ENCODE measurements around the gene IL12RB1. TPM values are rescaled to one million over a fixed set of nuclear protein-coding genes. Genes with fewer than 3 reads are reported as not detected.
"Not testable (repeated sequence)": the region's sequence is repeated elsewhere in the genome, so short reads cannot be mapped to it uniquely, and the experiment has no call there.

Gene IL12RB1
- total RNA-seq, 4 donors from 2014 or later: 0.93 to 1.1 TPM; not detected in 2

GRCh38 chr19:18090545-18091216 lies 3.9 kb upstream of the IL12RB1 start:
- DNase-seq: no peak
- no peaks in the 10 kb centered on the region for H3K9me3 ChIP-seq
- H3K36me3 ChIP-seq: no peaks in the 10 kb centered on the region
- no peaks in the 10 kb centered on the region for H3K27me3 ChIP-seq
- no peak overlapping the region for H3K27ac ChIP-seq
- H3K4me3 ChIP-seq (replicated peaks in 1 of 3): no peak overlapping the region
- TF ChIP-seq POLR2A (IDR thresholded peaks at IDR 0.05): no peak
- no peak for TF ChIP-seq CTCF (IDR thresholded peaks at IDR 0.05)
- intact Hi-C loops (cut with DNase I): no loop called here
- H3K4me1 ChIP-seq: no peaks in the 10 kb centered on the region
- 74% methylated on average over 12 of the region's 12 CpGs for WGBS, 2 donors

- TF ChIP-seq CTCF (IDR thresholded peaks at IDR 0.05): no peak
- H3K27me3 ChIP-seq: no peaks in the 10 kb centered on the region
- 68 to 86% methylated on average over 4 to 5 of the region's 5 CpGs for WGBS, 2 donors
- intact Hi-C loops (cut with DNase I): no loop called here
- H3K4me3 ChIP-seq (replicated peaks in 1 of 3): no peak overlapping the region
- no peaks in the 10 kb centered on the region for H3K4me1 ChIP-seq
- no peaks in the 10 kb centered on the region for H3K36me3 ChIP-seq
- DNase-seq: no peak
- H3K27ac ChIP-seq: no peak overlapping the region
- no peaks in the 10 kb centered on the region for H3K9me3 ChIP-seq
Measured at GRCh38 chr19:18089726-18090125, 3.0 kb upstream of the IL12RB1 start.

GRCh38 chr19:18089096-18089541 lies 2.4 kb upstream of the IL12RB1 start:
- intact Hi-C loops (cut with DNase I); H3K9me3 ChIP-seq; H3K4me3 ChIP-seq (replicated peaks in 1 of 3); H3K36me3 ChIP-seq; H3K27ac ChIP-seq; H3K4me1 ChIP-seq; H3K27me3 ChIP-seq: not testable (repeated sequence)
- 69% methylated on average over 11 of the region's 11 CpGs for WGBS, 2 donors
- peak; percentile 2 to 13 for DNase-seq

GRCh38 chr19:18085702-18086457 lies 854 bp downstream of the IL12RB1 start:
- no peak for DNase-seq
- Histone ChIP-seq H3K9me3 (no peaks in the 10 kb centered on the region), H3K36me3 (no peaks in the 10 kb centered on the region), H3K27me3 (no peaks in the 10 kb centered on the region), H3K4me1 (no peaks in the 10 kb centered on the region), H3K4me3 (replicated peaks in 1 of 3) (no peak overlapping the region), H3K27ac (no peak overlapping the region)
- intact Hi-C loops (cut with DNase I): no loop called here
- TF ChIP-seq CTCF (IDR thresholded peaks at IDR 0.05): no peak
- TF ChIP-seq POLR2A (IDR thresholded peaks at IDR 0.05): no peak
- 79 to 84% methylated on average over 8 of the region's 8 CpGs for WGBS, 2 donors

GRCh38 chr19:18083929-18084684 lies 2.6 kb downstream of the IL12RB1 start:
- no peak overlapping the region for H3K4me3 ChIP-seq (replicated peaks in 1 of 3)
- H3K4me1 ChIP-seq: no peaks in the 10 kb centered on the region
- no peak for DNase-seq
- no peaks in the 10 kb centered on the region for H3K36me3 ChIP-seq
- WGBS, 2 donors: 87 to 91% methylated on average over 8 of the region's 8 CpGs
- TF ChIP-seq CTCF (IDR thresholded peaks at IDR 0.05): no peak
- no peak for TF ChIP-seq POLR2A (IDR thresholded peaks at IDR 0.05)
- no peaks in the 10 kb centered on the region for H3K27me3 ChIP-seq
- H3K9me3 ChIP-seq: no peaks in the 10 kb centered on the region
- intact Hi-C loops (cut with DNase I): no loop called here
- no peak overlapping the region for H3K27ac ChIP-seq

Data from thyroid gland (tissue), 4 donors.